Stimulated activated CD4-positive, alpha-beta T cell treated with anti-CD3 and anti-CD28 coated beads, Interleukin-12 subunit alpha, Interleukin-12 subunit beta, amount 100 ng/mL, for 4 hours (primary cell): ENCODE measurements around the gene RAD9A.

ENCODE experiments used
- DNase-seq: peaks from one replicate; pipeline ENCODE4 v3.0.0-alpha.2; 2020

Gene RAD9A

DNA sequence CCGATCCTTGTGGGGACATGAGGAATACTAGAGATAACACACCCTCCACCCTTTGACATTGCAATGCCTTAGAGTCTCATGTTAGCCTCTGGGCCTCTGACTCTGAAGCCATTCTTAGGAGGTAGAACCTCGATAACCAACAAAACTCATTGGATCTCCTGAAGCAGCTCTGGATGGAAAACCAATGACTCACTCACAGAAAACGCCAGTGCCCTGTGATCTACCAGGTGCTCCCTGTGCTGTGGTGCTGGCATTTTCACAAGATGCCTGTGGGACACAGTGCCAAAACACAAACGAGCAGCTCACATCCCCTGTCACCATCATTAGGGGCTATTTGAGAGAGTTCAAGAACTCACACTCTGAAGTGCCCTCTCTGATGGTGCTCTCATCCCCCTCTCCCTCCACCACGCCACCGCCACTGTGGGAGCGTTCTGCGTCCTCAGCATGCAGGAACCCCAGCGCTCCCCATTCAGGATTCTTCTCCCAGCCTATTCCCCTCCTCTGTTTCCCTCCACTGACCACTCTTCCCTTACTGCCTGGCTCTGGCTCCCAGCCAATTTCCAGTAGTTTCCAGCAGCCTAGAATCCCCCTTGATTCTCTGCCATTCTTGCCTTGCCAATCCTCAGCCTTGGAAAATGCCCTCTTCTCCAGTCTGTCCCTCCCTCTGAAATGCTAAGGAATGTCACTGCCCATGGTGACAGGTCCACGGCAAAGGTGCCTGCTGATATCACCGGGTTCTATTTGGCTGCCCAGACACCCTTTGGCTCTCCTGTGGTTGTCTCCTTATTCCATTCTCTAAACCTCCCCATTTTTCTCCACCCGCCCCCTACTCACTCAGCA lies 33.7 kb upstream of the RAD9A start:
- DNase-seq, result no peak

DNA sequence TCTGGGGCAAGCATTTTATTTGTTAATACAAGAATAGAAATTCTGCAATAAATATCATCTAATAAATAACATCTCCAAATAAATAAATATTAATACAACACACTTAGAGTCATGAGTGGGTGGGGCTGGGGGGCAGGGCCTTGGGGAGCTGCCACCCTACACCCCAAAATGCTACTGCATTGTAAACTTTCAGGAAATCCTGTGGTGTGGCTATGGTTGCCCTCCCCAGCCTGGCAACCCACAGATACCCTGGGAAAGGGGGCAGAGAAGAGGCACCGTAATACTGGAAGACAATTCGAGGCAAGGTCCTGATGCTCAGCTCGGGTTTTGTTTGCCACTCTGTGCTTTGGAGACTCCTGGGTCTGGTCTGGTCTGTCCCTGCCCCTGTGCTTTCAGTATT lies 27.6 kb upstream of the RAD9A start:
- no peak for DNase-seq

DNA sequence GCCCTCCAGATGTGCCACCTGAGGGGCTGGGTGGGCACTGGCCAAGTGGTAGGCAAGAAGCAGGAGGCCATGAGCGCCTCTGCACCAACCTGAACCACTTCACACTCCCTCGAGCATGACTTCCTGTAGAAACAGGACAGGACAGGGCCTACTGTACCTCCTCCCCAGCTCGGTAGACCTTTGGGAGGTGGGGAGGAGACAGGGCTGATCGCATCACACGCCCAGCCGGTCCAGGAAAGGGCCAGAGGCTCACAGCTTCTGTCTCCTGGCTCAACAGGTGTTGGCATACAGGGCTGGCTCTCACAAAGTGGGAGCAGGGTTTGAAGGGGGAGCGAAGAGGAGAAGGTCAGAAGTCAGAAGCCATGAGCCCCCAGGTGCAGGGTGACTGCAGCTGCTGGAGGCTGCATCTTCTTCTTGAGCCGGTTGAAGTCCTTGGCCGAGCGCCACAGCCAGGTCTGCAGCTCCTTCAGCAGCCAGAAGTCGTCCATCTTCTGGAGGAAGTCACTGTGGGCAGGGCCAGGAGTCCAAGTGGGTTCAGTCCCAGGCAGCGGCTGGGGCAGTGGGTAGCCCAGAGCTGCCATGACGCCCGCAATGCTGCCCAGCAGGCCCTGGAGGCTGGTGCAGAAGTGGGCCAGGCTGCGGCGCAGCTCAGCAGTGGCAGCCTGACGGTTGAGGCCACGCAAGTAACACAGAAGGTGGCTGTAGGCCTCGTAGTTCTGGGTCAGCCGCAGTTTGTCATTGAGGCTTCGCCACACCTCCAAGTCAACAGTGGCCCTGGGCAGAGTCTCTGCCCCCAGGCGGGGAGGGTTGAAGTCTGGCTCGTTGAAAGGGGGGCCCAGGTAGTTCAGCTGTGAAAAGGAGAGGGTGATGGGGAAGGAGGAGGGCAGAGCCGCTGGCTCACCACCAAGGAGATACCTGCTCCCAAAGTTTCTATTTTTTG lies 26.7 kb upstream of the RAD9A start:
- no peak for DNase-seq

DNA sequence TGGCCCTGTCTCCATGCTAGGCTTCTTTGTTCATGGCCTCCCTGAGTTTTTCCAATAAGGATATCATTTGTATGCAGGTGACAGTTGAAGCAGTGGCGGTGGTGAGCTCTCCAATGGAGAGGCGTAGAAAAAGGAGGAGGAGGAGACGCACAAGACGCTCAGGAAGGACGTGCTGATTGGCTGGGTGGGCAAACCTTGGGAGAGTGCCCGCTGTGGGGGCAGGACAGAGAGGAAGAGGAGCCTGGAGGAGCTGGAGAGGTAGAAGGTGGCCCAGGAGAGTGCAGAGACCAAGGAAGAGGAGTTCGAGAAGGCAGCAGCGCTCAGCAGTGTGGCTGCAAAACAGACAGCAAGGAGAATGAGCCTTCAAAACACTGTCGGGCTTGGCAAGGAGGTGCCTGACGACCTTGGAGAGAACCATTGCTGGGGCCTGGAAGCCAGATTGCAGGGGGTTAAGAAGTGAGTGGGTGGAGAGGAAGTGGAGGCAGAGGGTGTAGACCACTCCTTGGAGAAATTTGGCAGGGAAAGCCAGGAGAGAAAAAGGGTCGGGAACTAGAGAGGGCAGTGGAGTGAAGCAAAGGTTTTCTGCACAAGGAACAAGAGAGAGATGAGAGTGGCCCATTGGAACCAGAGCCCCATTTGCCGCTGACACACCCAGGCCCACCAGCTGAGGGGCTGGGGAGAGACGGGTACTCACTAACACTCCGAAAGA lies 25.9 kb upstream of the RAD9A start:
- no peak for DNase-seq

DNA sequence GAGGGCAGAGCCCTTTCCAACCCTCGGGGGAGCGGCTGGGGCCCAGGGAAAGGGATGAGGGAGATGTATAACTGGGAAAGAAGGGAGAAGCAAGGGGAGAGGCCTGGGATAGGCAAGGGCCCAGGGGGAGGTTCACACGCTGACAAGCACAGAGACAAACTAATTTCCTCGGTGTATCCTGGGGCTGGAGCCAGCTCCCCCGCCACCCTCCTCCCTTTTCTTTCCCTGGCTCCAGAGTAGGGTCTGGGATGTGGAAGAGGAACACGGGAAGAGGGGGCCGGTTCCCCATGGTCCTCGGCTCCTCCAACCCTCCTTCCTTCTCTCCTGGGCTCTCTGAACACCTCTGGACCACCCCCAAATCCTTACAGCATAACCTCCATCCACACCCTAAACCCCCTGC lies 25.2 kb upstream of the RAD9A start:
- DNase-seq, result no peak

DNA sequence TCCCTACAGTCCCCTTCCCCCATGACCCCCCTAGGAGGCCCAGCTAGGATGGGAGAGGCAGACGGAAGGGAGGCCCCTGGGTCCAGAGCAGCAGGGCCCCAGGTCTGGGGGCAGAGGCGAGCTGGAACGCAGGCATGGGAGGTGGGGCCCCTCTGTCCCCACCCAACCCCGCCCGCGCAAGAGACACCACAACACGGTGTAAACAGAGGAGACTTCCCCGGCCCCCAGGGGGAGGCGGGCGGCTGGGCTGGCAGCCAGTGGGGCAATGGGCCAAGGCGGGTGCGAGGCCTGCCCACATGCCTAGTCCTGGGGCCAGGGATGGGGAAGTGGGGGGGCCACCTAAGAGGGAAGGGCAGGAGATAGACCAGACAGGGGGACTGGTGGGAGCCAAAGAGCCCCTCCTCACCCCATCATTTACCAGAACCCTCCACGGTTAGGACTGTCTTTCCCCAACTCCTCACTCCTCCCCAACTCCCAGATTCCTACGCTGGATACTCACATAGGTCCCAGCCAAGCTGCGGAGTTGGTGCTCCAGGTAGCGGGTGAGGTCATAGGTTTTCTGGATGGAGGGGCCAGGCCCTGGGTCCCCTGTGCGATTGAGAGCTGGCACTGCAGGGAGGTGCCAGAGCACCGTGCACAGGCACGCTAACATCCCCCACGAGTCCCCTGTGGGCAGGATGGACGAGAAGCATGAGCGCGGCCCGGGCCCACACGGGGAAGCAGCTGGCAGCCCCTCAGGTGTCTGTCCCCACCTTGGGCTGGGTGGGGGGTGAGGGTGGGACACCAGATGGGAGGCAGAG lies 24.6 kb upstream of the RAD9A start:
- no peak for DNase-seq

DNA sequence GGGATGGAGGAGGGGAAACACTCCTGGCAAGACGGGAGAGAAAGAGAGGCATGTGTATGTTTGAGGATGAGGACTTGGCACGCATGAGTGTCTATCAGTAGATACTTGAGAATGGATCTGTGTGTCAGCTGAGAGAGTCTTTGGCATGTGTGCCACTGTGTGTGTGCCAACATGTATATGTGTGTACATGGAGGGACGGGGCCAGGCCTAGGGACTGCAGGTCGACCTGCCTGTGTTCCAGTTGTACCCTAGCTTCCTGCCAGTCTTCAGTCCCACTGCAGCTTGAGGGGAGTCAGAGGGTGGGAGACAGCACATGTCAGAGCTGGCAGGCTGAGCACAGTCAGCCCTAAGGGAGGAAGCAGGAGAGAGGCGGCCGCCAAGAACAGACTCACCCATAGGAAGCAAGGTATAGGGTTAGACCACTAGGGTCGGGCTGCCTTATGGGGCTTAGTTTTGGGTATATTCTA lies 24.0 kb upstream of the RAD9A start:
- no peak for DNase-seq

DNA sequence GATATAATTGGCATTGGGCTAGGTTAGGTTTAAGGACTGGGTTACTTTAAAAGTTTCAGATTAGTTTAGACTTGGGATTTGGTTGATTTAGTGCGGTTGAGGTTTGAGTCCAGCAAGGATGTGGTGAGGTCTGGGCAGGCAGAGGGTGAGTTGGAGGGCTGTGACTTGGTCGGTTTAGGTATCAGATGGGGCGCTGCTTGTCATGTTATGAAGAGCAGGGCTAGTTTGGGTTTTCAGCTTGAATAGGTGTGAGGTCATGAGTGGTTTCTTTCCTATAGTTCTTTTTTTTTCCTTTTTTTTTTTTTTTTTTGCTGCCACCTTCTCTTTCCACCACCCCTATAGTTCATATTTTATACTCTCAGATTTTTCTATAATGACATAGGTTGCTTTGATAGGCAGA lies 23.2 kb upstream of the RAD9A start:
- DNase-seq, result no peak

DNA sequence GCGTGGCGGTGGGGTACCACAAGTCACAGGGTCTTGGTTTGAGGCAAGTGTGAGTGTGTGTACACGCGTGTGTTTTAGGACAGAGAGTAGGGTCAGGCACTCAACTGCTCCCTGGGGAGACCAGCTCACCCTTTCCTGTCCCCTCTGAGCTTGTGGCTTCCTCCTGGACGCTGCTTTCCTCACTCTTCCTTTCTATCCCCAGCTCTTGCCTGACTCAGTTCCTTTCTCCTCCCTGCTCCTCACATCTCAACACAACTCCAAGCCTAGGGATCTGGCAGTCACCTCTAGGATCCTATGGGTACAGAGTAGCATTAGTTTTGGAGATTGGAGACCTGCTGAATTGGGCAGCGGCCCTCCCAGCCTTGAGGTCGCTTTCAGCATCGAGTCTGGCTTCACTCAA lies 22.5 kb upstream of the RAD9A start:
- no peak for DNase-seq

DNA sequence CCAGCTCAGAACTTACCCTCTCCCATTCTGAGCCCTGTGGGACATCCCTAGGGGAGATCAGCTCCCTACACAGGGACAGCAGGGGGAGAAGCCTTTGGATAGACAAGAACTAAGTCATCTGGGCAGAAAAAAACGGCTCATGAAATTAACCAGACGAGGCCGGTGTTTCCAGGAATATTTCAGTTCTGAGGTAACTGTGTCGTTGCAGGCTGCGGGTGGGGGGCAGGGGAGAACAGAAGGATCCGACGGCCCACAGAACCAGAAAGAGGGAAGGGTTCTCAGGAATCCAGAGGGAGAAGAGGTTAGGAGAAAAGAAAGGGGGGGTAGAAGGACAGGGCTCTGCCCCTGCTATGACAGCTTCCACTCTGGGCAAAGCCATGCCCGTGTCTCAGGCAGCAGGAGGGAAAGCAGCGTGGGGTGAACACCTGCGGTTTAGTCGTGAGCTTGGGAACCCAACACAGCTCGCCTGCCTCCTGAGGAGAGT lies 21.9 kb upstream of the RAD9A start:
- DNase-seq, result no peak

DNA sequence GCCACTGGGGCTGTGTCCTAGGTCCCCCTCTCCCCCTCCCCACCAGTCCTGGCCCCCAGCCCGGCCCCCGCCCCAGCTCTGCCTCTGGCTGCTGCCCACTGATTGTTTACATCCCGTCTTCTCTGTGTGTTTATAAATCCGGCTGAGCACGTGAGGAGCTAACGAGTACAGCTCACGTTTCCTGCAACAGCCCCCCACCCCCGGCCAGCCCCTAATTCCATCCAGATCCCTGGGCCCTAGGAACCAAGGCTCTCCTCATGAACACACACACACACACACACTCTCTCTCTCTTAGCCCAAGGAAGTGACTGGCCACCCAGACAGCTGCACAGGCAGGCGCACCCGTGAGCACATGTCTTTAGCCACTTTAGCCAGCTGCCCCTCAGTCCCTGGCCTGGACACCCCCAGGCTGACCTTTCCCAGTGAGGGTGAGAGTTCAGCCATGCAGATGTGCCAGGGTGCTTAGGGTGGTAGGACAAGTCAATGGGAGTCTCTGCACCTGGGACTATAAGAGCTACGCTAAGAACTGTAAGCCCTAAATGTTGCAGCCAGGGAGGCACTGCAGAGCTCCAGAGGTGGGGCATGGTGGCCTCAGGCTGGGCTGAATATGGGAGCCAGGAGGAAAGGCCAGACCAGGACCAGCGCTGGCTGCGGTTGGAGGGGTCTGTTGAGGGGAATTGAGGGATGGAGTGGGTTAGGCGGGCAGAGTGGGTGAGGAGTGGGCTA lies 21.3 kb upstream of the RAD9A start:
- no peak for DNase-seq

DNA sequence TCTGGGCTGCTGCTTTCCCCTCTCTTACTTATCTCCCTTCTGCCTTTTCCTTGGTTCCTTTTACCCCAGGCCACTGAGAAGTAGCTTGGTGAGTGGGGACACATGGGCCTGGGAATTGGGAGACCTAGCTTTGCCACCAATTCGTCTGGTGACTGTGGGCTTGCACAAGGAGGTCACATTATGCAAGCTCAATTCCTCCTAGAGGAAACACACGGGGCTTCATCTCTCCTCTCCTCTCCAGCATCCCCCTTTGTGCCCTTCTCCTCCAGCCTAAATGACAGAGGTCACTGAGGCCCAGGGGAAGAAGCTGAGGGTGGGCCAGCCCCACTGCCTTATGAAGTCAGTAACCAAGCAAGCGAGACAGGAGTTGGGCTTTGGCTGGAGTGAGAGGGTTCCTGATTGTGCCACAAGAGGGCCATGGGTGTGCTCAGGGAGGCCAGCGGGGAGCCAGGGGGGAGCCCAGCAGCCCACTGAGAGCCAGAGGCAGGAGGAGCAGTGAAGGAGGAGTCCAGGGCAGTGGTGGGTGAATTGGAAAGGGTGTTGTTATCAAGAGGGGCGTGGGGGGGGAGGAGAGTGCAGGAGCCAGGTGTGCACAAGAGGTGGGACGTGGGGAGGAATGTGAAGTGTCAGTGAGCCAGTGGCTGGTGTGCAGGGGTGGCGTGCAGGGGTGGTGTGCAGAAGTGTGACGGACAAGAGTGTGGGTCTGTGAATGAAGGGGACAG lies 20.4 kb upstream of the RAD9A start:
- no peak for DNase-seq

DNA sequence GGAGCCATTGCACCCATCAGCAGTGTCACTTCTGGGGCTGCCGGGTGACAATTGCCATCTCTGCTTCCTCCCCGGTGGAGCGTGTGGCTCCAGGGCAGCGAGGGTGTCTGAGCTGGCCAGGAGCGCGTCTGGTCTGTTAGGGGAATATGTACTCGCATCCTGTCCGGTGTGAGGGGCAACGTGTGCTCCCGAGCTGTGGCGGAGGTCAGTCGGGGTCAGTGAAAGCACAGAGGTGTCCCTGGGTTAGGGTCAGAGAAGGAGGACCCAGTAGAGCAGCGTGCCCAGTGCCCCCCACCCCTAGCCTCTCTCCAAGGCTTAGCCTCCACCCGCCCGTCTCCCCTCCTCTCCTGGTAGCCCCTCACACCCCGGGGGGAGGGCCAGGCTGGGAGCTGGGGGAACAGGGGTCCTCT lies 19.9 kb upstream of the RAD9A start:
- DNase-seq, result no peak

DNA sequence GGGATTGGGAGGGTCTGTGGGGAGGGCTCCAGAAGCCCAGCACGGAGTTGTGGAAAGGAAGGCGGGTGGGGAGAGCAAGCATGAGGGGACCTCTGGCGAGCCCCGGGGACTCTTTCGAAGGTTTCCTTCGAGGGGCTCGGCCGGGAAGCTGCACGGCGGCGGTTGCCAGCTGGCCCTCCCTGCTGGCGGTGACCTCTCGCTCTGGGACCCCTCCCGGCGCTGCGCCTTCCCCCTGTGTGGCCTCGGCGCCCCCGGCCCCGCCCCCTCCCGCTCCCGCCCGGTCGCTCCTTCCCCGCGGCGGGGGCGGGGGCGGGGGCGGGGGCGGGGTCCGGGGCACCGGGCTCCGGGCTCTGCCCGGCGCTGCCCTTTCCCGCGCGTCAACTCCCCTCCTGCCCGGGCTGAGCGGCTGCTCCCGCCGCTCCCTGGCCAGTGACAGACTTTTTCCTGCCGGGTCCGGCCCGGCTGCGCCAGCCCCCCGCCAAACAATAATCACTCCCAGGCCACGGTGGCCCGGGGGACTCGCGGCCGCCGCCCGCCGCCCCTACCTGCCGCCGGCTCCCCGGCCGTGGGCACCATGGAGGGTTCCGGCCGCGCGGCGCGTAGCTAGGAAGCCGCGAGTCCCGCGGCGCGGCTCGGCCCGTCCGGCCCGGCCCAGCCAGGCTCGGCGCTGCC lies 19.3 kb upstream of the RAD9A start:
- DNase-seq, result no peak

DNA sequence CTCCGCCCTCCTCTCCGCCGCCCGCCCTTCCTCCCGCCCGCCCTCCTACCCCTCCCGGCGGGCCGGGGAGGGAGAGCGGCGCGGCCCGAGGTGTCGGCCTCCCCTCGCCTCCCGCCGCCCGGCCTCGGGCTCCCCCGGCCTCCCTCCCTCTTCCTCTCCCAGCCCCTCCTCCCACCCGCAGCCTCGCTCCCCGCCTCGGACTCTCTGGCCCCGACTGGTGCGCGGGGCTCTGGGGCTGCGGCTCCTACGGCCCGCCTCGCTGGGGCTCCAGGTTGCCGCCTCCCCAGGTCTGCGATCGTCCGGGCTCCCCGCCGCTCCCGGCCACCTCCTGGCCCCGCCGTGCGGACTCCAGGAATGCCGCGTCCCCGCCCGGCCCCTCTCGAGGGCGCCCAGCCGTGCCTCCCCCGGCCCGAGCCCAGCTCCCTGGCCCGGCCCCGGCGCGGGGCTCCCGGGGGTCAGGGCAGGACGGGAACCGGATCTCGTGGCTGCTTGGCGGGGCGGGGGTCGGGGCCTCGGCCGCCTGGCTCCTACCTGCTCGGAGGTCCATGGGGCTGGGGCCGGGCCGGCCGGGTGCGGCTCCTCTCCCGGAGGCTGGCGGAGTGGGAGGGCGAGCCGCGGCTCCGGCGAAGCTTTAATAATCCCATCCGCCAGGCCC lies 18.7 kb upstream of the RAD9A start, which contains the start of gene CLCF1:
Gene CLCF1 (minus strand): TSS at position 606 of the 655 bp plus-strand sequence. CDS start 59 bp downstream, at position 547.
- DNase-seq, result no peak

DNA sequence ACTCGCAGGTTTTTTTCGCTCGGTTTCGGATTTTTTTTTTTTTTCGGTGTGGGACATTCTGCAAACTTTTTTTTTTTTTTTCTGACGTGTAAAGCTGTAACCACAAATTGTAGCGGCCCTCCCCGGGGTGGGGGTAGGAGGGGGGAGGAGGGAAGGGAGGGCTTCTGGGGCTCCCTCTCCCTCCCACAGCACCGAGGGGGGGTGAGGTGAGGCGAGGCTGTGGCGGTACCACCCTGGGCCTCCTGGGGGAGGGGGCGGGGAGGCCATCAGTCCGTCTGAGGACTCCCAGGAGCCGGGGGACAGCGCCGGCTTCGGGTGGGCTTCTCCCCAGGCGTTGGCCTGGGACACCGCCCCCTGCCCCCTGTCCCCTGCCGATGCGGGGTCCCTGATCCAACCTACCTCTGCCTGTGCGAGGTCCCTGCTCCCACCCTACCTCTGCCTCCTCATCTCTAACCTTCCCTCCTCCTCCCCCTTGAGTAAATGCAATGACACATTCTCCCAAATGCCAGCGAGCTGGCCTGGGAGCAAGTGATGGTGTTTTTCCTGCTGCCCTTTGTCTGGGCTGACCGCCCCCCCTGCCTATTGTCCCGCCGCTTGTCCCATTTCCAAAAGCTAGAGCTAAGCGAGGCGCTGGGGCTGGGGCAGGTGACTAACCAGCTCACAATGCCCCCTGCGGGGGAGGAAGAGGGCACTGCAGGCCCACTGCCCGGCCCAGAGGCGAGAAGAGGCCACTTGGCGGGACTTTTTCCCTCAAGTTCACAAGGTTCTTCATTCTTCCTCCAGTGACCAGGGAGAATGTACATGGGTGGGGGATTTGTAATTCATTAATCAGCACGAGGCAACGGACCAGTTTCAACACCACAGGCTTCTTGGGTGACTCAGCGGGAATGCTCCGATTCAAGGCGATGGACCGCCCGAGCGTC lies 17.9 kb upstream of the RAD9A start:
- DNase-seq, result peak; percentile 48

DNA sequence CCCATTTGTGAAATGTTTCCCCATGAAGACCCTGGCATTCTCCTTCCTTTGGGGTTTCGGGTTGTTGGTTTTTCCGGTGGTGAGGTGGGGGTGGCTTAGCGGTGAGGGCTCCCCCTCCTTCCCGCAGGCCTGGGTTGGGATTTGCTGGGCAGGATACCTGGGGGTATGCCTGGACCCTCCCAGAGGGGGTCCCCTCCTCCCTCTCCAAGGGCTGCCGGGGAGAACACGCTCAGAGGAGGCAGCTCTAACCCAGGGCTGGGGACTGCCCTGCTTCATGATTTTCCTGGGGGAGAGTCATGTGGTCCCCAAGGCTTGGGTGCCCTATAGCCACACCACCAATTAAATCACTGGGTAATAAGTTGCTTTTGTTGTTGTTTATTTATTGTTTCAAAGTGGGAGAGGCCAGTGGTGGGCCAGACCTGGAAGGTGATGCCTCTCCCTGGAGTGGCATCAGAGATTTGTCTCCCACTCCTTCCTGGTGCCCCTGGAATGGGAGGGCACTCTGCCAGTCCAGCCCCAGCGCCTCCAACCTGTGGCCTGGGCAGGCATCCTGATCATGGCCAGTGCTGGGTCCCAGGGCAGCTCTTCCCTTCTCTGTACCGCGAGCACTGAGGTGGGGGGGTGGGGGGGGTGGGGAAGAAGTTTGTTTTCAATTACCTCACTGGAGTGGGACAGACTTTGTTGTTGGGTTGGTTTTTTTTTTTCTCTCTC lies 17.1 kb upstream of the RAD9A start:
- DNase-seq, result no peak
